Right atrium auricular region (tissue), 2 donors: ENCODE data around the gene PRDM16. TPM values are rescaled to one million over a fixed set of nuclear protein-coding genes. Genes with fewer than 3 reads are reported as not detected.

Experiments
- DNase-seq: peaks from one replicate; pipeline ENCODE4 v3.0.0-alpha.2; 2019; ENCODE audit warnings: low spot score
- H3K27ac ChIP-seq, 2 donors: fragments of 200-600 bp; sonication (generic); 1 replicate in 1 of 2; 2 replicates in 1 of 2; pipeline ENCODE4 v1.5.1; 2016 to 2019
- H3K27me3 ChIP-seq, 2 donors: fragments of 200-600 bp; sonication (generic); one replicate each; pipeline versions ENCODE4 v1.5.1 to v1.6.0; 2017 to 2019
- H3K36me3 ChIP-seq: fragments of 200-600 bp; sonication (generic); one replicate; pipeline ENCODE4 v1.5.1; 2016
- H3K4me1 ChIP-seq, 2 donors: fragments of 200-600 bp; sonication (generic); one replicate each; pipeline versions ENCODE4 v1.5.1 to v1.6.0; 2017 to 2019
- H3K4me3 ChIP-seq, 2 donors: fragments of 200-600 bp; sonication (generic); 1 replicate in 1 of 2; 2 replicates in 1 of 2; pipeline ENCODE4 v1.5.1; 2017 to 2019; ENCODE audit warnings: mild to moderate bottlenecking in 1 of 2, moderate library complexity in 1 of 2
- H3K9me3 ChIP-seq, 2 donors: fragments of 200-600 bp; sonication (generic); one replicate each; pipeline ENCODE4 v1.5.1; 2019
- total RNA-seq, 2 donors: library from RNA; depleted of rRNA; stranded (reverse); fragments of >200 nt; gene quantifications; one replicate each; pipeline ENCODE4 v1.1.0, GENCODE V29; 2016
- TF ChIP-seq, protein P1 (sequence below), 2 donors: fragments of 200-600 bp; sonication (generic); IDR thresholded peaks; one replicate each; pipeline ENCODE4 v1.5.1; 2019; ENCODE audit warnings: antibody characterized with exemption in 2 of 2

PRDM16 gene
- total RNA-seq, 2 donors from 2014 or later = 0.22 to 3.3 TPM

DNA sequence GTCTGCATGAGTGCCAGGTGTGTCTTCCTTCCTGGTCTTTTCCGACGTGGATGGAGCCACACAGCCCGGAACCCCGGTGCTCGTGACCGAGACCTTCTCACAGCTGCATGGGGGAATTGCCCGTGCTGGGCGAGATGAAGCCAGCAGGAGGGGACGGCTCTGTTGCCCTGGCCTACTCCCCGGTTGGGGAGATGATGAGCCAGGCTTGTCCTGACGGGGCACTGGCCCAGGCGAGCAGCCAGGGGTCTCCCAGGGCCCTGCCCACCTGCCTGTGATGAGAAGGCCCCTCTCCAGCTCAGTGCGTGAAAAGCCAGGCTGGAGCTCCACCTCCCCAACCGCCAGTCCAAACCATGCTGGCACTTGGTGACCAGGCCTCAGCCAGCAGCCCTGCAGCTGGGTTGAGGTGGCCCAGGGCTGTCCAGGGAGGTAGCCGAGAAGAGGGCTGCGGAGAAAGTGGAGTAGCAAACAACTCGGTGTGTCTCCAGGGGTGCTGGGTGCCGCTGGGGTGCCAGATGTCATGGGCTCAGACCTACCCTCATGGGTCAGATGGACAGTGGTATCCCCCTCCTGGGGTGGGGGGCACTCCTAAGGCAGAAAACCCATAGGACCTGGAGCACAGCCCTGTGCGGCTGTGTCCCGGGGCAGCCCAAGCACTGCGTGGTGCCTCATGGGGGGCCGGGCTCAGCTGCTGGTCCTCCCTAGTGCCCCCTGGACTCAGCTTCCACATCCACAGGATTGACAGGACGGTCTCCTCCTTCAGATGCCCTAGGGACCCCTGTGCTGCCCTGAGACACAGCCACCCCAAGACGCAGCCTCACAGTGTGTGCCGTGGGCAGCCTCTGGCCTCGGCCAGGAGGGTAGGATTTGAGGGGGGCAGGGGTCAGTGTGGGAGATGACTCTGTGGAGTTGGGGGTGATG, 26.1 kb downstream of the PRDM16 start:
- Histone ChIP-seq H3K27ac (no peak overlapping the region), H3K27me3 (no peaks in the 10 kb centered on the region), H3K4me3 (no peak overlapping the region), H3K9me3 (no peaks in the 10 kb centered on the region), H3K36me3 (no peaks in the 10 kb centered on the region), H3K4me1 (no peaks in the 10 kb centered on the region)
- DNase-seq = no peak
- TF ChIP-seq, protein P1, sequence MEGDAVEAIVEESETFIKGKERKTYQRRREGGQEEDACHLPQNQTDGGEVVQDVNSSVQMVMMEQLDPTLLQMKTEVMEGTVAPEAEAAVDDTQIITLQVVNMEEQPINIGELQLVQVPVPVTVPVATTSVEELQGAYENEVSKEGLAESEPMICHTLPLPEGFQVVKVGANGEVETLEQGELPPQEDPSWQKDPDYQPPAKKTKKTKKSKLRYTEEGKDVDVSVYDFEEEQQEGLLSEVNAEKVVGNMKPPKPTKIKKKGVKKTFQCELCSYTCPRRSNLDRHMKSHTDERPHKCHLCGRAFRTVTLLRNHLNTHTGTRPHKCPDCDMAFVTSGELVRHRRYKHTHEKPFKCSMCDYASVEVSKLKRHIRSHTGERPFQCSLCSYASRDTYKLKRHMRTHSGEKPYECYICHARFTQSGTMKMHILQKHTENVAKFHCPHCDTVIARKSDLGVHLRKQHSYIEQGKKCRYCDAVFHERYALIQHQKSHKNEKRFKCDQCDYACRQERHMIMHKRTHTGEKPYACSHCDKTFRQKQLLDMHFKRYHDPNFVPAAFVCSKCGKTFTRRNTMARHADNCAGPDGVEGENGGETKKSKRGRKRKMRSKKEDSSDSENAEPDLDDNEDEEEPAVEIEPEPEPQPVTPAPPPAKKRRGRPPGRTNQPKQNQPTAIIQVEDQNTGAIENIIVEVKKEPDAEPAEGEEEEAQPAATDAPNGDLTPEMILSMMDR (IDR thresholded peaks at IDR 0.05) = no peak

DNA sequence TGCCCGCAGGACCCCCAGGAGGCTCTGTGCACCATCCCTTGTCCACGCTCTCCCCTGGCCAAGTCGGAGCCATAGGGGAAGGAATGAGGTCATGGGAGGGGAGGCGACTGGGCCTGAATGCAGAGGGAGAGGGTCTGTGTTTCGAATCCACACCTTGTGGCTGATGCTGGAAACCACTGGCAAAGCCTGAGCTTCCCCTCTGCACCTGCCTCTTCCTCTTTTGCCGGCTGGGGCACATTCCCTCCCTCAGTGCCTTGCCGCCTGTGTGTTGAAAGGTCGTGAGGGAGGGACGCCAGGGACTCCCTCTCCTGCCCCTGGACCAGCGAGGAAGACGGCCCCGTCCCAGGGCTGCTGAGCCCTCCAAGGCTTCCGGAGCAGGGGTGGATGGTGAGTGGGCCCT, 27.3 kb downstream of the PRDM16 start:
- H3K9me3 ChIP-seq = no peaks in the 10 kb centered on the region
- H3K4me3 ChIP-seq = no peak overlapping the region
- no peak for DNase-seq
- no peaks in the 10 kb centered on the region for H3K36me3 ChIP-seq
- H3K27me3 ChIP-seq = no peaks in the 10 kb centered on the region
- H3K4me1 ChIP-seq = no peaks in the 10 kb centered on the region
- TF ChIP-seq, protein P1 (IDR thresholded peaks at IDR 0.05) = no peak
- H3K27ac ChIP-seq = no peak overlapping the region

DNA sequence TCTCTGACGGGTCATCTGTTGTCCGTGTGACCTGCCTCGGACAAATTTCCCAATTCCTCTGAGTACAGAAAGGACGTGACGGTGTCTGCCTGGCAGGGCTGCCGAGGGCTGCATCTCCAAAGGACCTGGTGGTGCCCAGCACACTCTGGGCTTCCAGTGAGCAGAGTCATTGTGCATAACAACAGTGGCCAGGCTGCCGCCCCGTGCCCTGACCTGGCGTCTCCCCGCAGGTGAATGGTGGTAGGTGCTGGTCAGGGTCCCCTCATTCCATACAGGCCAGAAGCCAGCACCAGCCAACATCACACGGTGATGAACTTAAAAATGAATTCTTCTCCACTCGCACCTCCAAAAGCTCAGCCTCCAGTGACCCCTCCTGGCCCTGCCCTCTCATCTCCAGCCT, 28.2 kb downstream of the PRDM16 start:
- Histone ChIP-seq H3K36me3 (no peaks in the 10 kb centered on the region), H3K27ac (no peak overlapping the region), H3K4me1 (no peaks in the 10 kb centered on the region), H3K9me3 (no peaks in the 10 kb centered on the region), H3K27me3 (no peaks in the 10 kb centered on the region), H3K4me3 (no peak overlapping the region)
- DNase-seq = no peak
- TF ChIP-seq, protein P1 (IDR thresholded peaks at IDR 0.05) = no peak

DNA sequence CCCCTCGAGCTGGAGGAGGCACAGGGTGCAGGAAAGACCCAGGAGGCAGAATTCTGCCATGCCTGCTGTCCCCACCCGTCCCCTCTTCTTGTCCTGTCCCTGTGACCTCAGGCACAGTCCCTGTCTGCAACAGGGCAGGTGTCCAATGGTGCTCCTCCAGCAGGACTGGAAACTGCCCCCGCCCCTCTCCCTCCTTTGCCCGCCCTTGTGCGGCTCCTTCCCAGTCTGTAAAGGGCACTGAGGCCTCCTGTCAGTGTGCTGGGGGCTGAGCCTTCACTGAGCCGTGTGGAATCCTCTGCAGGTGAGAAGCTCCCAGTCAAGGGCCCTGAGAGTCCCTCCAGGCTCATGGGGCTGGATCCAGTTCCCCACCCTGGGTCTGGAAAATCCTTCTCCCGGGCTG, 28.9 kb downstream of the PRDM16 start:
- Histone ChIP-seq H3K27me3 (no peaks in the 10 kb centered on the region), H3K4me1 (no peaks in the 10 kb centered on the region), H3K27ac (no peak overlapping the region), H3K9me3 (no peaks in the 10 kb centered on the region), H3K36me3 (no peaks in the 10 kb centered on the region), H3K4me3 (no peak overlapping the region)
- TF ChIP-seq, protein P1 (IDR thresholded peaks at IDR 0.05) = no peak
- DNase-seq = no peak

DNA sequence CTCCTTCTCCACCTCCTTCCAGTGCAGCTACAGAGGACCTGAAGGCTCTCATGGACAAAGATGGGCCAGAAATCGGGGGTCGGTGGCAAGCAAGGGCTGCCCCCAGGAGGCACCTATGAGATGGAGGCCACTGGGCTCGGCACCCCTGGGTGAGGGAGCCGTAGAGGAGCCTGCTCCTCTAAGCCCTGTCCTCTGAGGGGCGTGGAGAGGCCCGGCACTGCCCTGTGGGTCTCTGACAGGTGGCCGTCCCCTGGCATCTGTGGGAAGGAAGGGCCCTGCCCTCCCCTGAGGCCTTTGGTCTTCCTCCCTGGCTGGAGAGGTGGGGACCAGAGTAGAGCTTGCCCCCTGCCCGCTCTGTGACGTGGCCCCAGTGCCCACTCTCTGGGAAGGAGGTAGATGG, 30.9 kb downstream of the PRDM16 start:
- Histone ChIP-seq H3K9me3 (no peaks in the 10 kb centered on the region), H3K4me1 (no peaks in the 10 kb centered on the region), H3K4me3 (no peak overlapping the region), H3K36me3 (no peaks in the 10 kb centered on the region), H3K27me3 (no peaks in the 10 kb centered on the region), H3K27ac (no peak overlapping the region)
- TF ChIP-seq, protein P1 (IDR thresholded peaks at IDR 0.05) = no peak
- DNase-seq = no peak
